Heart right ventricle (tissue), 16 donors: ENCODE measurements around the gene ELMO1. TPM values are rescaled to one million over a fixed set of nuclear protein-coding genes. Genes with fewer than 3 reads are reported as not detected.

ENCODE experiments used
- ATAC-seq, 8 donors: fragments of 200-7000 bp; cut with Tn5 transposase; one replicate each; pipeline ENCODE4 v1.9.1; 2020; ENCODE audit warnings: mild to moderate bottlenecking in 8 of 8, moderate library complexity in 8 of 8, moderate number of reproducible peaks in 1 of 8
- DNase-seq, 2 donors: peaks; one replicate each; pipeline ENCODE4 v3.0.0-alpha.2; 2020
- H3K27ac ChIP-seq, 10 donors: fragments of 200-600 bp; sonication (generic) in 2 of 10; one replicate each; pipeline versions ENCODE4 v1.5.0 to v1.8.0; 2020 to 2022; ENCODE audit warnings: mild to moderate bottlenecking in 3 of 10
- H3K27me3 ChIP-seq, 7 donors: fragments of 200-600 bp; one replicate each; pipeline ENCODE4 v1.8.0; 2021 to 2022; ENCODE audit warnings: mild to moderate bottlenecking in 2 of 7
- H3K36me3 ChIP-seq, 9 donors: fragments of 200-600 bp; sonication (generic) in 1 of 9; one replicate each; pipeline versions ENCODE4 v1.5.0 to v1.8.0; 2020 to 2022; ENCODE audit warnings: mild to moderate bottlenecking in 2 of 9
- H3K4me1 ChIP-seq, 9 donors: fragments of 200-600 bp; sonication (generic) in 1 of 9; one replicate each; pipeline versions ENCODE4 v1.5.0 to v1.8.0; 2020 to 2022; ENCODE audit warnings: mild to moderate bottlenecking in 4 of 9
- H3K4me3 ChIP-seq, 10 donors: fragments of 200-600 bp; sonication (generic) in 2 of 10; one replicate each; pipeline versions ENCODE4 v1.5.0 to v1.8.0; 2020 to 2022; ENCODE audit warnings: mild to moderate bottlenecking in 7 of 10, moderate library complexity in 2 of 10
- H3K9me3 ChIP-seq, 11 donors: fragments of 200-600 bp in 10 of 11; sonication (generic) in 2 of 11; one replicate each; pipeline versions ENCODE4 v1.5.0 to v1.8.0; 2013 to 2022; ENCODE audit warnings: mild to moderate bottlenecking in 2 of 11, control low read depth in 1 of 11, moderate library complexity in 1 of 11
- CTCF ChIP-seq, 9 donors: fragments of 200-600 bp; sonication (generic) in 2 of 9; IDR thresholded peaks; one replicate each; pipeline versions ENCODE4 v1.5.0 to v1.8.0; 2021 to 2022; ENCODE audit warnings: antibody characterized with exemption in 9 of 9, mild to moderate bottlenecking in 5 of 9, moderate library complexity in 1 of 9
- WGBS, 2 donors: extraction: QIAGEN DNeasy Blood & Tissue Kit; methylation state at CpG; one replicate each; pipeline ENCODE4 v1.1.7; 2013; ENCODE audit warnings: inconsistent platforms in 1 of 2; 5-methylcytosine and 5-hydroxymethylcytosine counted together
- intact Hi-C, 10 donors: fragments of 100-400 bp; cut with DNase I; formaldehyde crosslinking; loops; one replicate each; pipeline versions ENCODE4 v1.11.1 to v1.14.2; 2022
- polyA plus RNA-seq, 2 donors: library from polyadenylated mRNA; stranded (reverse); fragments of 200-250 nt; gene quantifications; one replicate each; pipeline ENCODE4 v1.2.3, GENCODE V29; 2013
- total RNA-seq, 10 donors: library from RNA; stranded (reverse); fragmentation: NEBNext Ultra II Directional in 3 of 10; extraction: Animal tissue kit (Norgen Biotek cat#: 25700) in 3 of 10; gene quantifications; one replicate each; pipeline versions ENCODE4 v1.2.1 to v1.2.4, GENCODE V29; 2021 to 2023
- donor health status: Arrhythmogenic right ventricular cardiomyopathy.
- donor health status: ischemic (EF 13 %, LVEDD 7.1; RV severe dilation, severe dysfunction).
- donor health status: healthy with polysubstance abuse.
- donor health status: DM: no; HTN: yes; CAD: no.
- donor health status: DM: no; HTN: no; CAD: no.
- donor health status: ischemic (EF 25% LVEDD 6.9; RV normal size, moderate dysfunction).
- donor health status: ischemic (EF 25% LVEDD 5.7; RV mildly dilated, moderate dysfunction).
- donor health status: healthy.
- donor health status: DM: yes; HTN: yes; CAD: no.
- donor health status: Ischemic cardiomyopathy.
- donor health status: ischemic (EF 35%, LVEDD 5.7; RV mildly dilated, moderate dysfunction).
- donor health status: nonischemic (EF 11% LVEDD 7.7; RV severe dilation, severe dysfunction).
- donor health status: DM: yes; HTN: yes; CAD: no.
- donor health status: PGD.
- donor health status: ischemic (EF 29% LVEDD 5.4; RV normal size, mild dysfunction).
- donor health status: nonischemic (EF 23%, LVEDD 6.1; RV moderate dilation, normal function).

Gene ELMO1
- total and polyA plus RNA-seq, 12 donors: 8.5 to 18.0 (median 13.9) TPM

GRCh38 chr7:37356911-37357636 is 91.6 kb downstream of the ELMO1 start:
- intact Hi-C loops: loop anchor here in 3 of 10 donors (5.0 to 10.0 kb wide), 2 partner anchors 88 to 140 kb away; partner anchors contain the start of gene ELMO1 (in 2 of the 3)
- WGBS, 2 donors: 96 to 99% methylated on average over 3 of the region's 3 CpGs
- no peak for ATAC-seq
- TF ChIP-seq CTCF (IDR thresholded peaks at IDR 0.05): no peak
- Histone ChIP-seq H3K27ac (peak overlapping the region in 4 of 10 donors; percentile 13 to 80 (median 54)), H3K4me1 (peaks cover 6 to 81% (median 62%) of the 10 kb centered on the region in 9 donors), H3K9me3 (no peaks in the 10 kb centered on the region), H3K36me3 (no peaks in the 10 kb centered on the region), H3K4me3 (no peak overlapping the region), H3K27me3 (no peaks in the 10 kb centered on the region)
- DNase-seq: no peak

- peak in 1 of 9 donors; percentile 9 for TF ChIP-seq CTCF (IDR thresholded peaks at IDR 0.05)
- no peaks in the 10 kb centered on the region for H3K9me3 ChIP-seq
- H3K27me3 ChIP-seq: no peaks in the 10 kb centered on the region
- peak; percentile 74 to 87 for DNase-seq
- H3K4me3 ChIP-seq: peak overlapping the region in 3 of 10 donors; percentile 1 to 8 (median 2)
- no peaks in the 10 kb centered on the region for H3K36me3 ChIP-seq
- H3K27ac ChIP-seq: peak overlapping the region; percentile 41 to 86 (median 75)
- ATAC-seq: peak; percentile 91 to 96 (median 94)
- peaks cover 9 to 92% (median 78%) of the 10 kb centered on the region in 9 donors for H3K4me1 ChIP-seq
- 25 to 41% methylated on average over 11 of the region's 11 CpGs for WGBS, 2 donors
- intact Hi-C loops: loop anchor here in 7 of 10 donors (2.0 to 10.0 kb wide), 7 partner anchors 38 to 143 kb away; partner anchors contain the start of gene ELMO1 (in 6 of the 7)
Measured at GRCh38 chr7:37354656-37355131, 94.0 kb downstream of the ELMO1 start.

- H3K27ac ChIP-seq: peak overlapping the region; percentile 41 to 86 (median 75)
- no peak for TF ChIP-seq CTCF (IDR thresholded peaks at IDR 0.05)
- H3K36me3 ChIP-seq: no peaks in the 10 kb centered on the region
- H3K9me3 ChIP-seq: no peaks in the 10 kb centered on the region
- 48 to 49% methylated on average over 5 of the region's 5 CpGs for WGBS, 2 donors
- ATAC-seq (peak in 4 of 8 donors; percentile 39 to 62 (median 51)), DNase-seq (no peak)
- intact Hi-C loops: loop anchor here in 7 of 10 donors (2.0 to 10.0 kb wide), 6 partner anchors 38 to 95 kb away; partner anchors contain the start of gene ELMO1 (in 6 of the 7)
- peak overlapping the region in 2 of 10 donors; percentile 5 to 52 for H3K4me3 ChIP-seq
- H3K27me3 ChIP-seq: no peaks in the 10 kb centered on the region
- H3K4me1 ChIP-seq: peaks cover 9 to 90% (median 72%) of the 10 kb centered on the region in 9 donors
Measured at GRCh38 chr7:37353949-37354655, 94.6 kb downstream of the ELMO1 start.
